Stimulated activated CD8-positive, alpha-beta memory T cell treated with anti-CD3 and anti-CD28 coated beads, Interleukin-2, amount 100 ng/mL, for 1 hour (primary cell): ENCODE results near the gene JAK1.
"Not testable (repeated sequence)": the region's sequence is repeated elsewhere in the genome, so short reads cannot be mapped to it uniquely, and the experiment has no call there.

Experiments used
- DNase-seq, 2 donors: peaks; one replicate each; pipeline ENCODE4 v3.0.0-alpha.2; 2020; ENCODE audit warnings: low read depth in 2 of 2

The JAK1 gene

GRCh38 chr1:64950284-64950809 lies 16.0 kb downstream of the JAK1 start:
- DNase-seq = no peak

GRCh38 chr1:64948905-64949833 lies 17.2 kb downstream of the JAK1 start:
- DNase-seq = no peak

GRCh38 chr1:64948216-64948615 lies 18.1 kb downstream of the JAK1 start:
- no peak for DNase-seq

GRCh38 chr1:64946916-64947315 lies 19.4 kb downstream of the JAK1 start:
- no peak for DNase-seq

GRCh38 chr1:64944913-64945312 lies 21.4 kb downstream of the JAK1 start:
- no peak for DNase-seq

GRCh38 chr1:64942675-64943074 lies 23.7 kb downstream of the JAK1 start:
- no peak for DNase-seq

- DNase-seq = no peak
These were observed 24.2 kb downstream of the JAK1 start for GRCh38 chr1:64942118-64942517.

- no peak for DNase-seq
These were observed 24.8 kb downstream of the JAK1 start for GRCh38 chr1:64941461-64942117.

- no peak for DNase-seq
These were observed 26.3 kb downstream of the JAK1 start for GRCh38 chr1:64940025-64940424.

- DNase-seq = no peak
These were observed 27.4 kb downstream of the JAK1 start for GRCh38 chr1:64938991-64939390.

- no peak for DNase-seq
These were observed 29.4 kb downstream of the JAK1 start for GRCh38 chr1:64936956-64937355.

GRCh38 chr1:64935551-64936155 lies 30.7 kb downstream of the JAK1 start:
- no peak for DNase-seq

- DNase-seq = no peak
These were observed 31.5 kb downstream of the JAK1 start for GRCh38 chr1:64934878-64935275.

GRCh38 chr1:64934115-64934877 lies 32.1 kb downstream of the JAK1 start:
- no peak for DNase-seq

- no peak for DNase-seq
These were observed 32.9 kb downstream of the JAK1 start for GRCh38 chr1:64933296-64934070.

- DNase-seq = no peak
These were observed 33.4 kb downstream of the JAK1 start for GRCh38 chr1:64932962-64933295.

- DNase-seq = not testable (repeated sequence)
These were observed 35.7 kb downstream of the JAK1 start for GRCh38 chr1:64930640-64931039.

- DNase-seq = no peak
These were observed 37.1 kb downstream of the JAK1 start for GRCh38 chr1:64929221-64929620.

GRCh38 chr1:64928325-64928724 lies 38.0 kb downstream of the JAK1 start:
- no peak for DNase-seq

GRCh38 chr1:64925594-64925993 lies 40.8 kb downstream of the JAK1 start:
- DNase-seq = no peak

- peak; percentile 9 to 17 for DNase-seq
These were observed 43.0 kb downstream of the JAK1 start for GRCh38 chr1:64923294-64923718.
